OCI-M1 (cell line): ENCODE measurements around the gene ERICH4.
A peak's percentile ranks its signal among the peaks of the same experiment; 100 is the strongest.
"Not testable (repeated sequence)": the region's sequence is repeated elsewhere in the genome, so short reads cannot be mapped to it uniquely, and the experiment has no call there.

Experiments used
- DNase-seq: peaks from one replicate; lab custom pipeline; 2025; lab: John Stamatoyannopoulos, UW

ERICH4 gene, protein sequence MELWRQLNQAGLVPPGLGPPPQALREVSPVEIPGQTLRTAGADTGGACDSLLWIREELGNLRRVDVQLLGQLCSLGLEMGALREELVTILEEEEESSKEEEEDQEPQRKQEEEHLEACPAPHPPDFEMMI

DNA sequence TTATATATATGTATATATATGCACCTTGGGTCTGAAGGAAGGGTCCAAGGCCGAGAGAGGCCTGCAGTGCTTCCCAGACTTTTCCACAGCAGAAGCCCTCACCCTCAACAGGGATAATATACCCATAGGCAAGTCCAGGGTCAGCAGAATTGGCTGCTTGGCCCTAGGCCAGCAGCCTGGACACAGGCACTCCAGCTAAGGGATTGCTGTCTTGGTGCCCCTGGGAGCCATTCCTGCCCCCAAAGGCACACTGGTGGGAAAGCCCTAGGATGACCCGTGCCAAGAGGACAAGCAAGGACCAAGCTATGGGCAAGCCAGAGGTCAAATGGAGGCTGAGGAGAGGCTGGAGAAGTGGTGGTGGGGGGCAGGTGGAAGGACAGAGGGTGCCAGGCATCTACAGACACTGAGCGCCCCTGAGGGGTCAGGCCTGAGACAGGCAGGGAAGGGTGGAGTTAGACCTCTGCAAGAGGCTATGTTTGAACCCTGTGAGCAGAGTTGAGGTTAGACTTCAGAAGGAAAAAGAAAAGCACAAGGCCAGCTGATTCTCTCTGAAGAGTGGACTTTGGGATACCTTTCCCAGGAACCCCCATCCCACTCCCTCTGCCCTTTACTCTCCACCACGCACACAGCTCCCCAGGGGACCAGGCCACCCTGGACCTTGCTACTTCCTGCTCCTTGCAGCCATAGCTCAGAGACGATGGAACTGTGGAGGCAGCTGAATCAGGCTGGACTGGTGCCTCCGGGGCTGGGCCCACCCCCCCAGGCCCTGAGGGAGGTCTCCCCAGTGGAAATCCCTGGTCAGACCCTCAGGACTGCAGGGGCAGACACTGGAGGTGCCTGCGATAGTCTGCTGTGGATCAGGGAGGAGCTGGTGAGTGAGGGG is at the start of gene ERICH4:
Gene ERICH4 (plus strand): TSS at position 684 of the 883 bp plus-strand sequence. CDS start 14 bp downstream, at position 698.
- DNase-seq, result no peak

DNA sequence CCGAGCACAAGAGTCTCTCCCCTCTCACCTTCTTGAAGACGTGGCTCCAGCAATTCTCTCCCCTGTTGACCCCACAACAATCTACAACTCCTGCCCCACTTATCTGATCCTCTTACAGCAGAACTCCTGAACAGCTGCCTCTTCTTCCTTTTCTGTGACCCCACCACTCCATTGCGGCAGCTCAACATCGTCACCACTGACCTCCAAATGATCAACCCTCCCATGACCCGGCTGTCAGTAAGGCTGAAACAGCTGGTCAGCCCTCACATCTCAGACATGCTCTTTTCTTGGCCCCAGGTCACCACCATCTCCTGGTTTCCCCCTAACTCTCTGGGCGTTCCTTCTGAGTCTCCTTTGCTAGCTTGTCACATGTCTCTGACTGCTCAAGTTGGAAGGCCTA is 47.6 kb upstream of the ERICH4 start:
- no peak for DNase-seq

DNA sequence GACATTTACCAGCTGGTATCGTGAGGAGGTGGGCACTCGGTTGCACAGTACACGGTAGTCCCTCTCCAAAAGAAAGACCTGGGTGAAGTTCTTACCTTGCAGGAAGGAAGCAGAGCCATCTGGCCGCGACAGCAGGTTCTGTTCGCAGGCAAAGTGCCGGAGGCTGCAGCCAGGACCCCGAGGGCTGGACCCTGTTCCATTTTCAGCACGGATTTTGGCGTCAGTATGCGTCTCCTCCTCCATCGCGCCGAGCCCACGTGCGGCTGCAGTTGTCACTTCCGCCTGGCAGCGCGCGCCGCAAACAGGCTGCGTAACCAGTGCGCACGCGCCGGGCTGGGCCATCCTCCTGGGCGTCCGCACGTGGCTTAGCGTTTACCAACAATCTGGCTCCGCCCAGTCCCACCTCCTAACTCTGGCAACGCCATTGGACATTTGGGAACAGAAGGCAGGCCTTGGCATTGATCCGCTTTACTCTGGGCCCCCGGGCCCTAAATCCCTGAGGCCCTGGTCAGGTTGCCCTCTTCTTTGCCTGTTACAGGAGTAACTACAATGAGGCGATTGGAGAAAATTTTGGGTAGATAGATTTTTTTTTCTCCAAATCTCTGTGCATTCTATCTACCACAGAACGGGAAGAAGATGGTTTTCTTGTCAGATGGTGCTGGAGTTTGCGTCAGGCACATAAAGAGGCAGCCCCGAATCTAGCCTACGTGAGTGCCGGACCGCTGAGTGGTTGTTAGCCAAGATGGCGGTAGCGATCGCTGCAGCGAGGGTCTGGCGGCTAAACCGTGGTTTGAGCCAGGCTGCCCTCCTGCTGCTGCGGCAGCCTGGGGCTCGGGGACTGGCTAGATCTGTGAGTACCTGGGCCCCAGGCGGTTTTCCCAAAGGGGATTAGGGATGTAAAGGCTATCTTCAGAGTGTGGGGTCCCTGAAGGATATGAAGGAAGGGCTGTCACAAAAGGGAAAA is 45.6 kb upstream of the ERICH4 start, which contains the start of the genes BCKDHA and EXOSC5:
Gene BCKDHA (plus strand): TSS at position 733 of the 964 bp plus-strand sequence. CDS start 10 bp downstream, at position 743.
Gene EXOSC5 (minus strand): TSS at position 274 of the 964 bp plus-strand sequence. CDS start 31 bp downstream, at position 243.
- DNase-seq, result peak; percentile 100

DNA sequence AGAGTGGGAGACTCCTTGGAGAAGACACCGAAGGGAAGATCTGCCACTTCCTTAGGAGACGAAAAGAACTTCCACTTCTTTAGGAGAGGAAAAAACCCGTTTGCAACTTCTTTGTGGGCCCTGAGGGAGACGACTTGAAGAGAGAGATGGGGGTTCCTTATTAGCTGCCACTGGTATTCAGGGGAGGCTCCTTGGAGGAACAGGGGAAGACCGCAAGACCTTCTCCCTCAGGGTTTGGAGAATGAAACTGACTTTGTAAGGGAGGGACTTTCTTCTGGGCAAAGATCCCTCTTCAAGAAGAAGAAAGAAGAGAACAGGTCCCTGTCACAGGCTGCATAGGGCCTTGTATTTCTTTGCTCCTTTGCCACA is 44.9 kb upstream of the ERICH4 start:
- DNase-seq, result no peak

DNA sequence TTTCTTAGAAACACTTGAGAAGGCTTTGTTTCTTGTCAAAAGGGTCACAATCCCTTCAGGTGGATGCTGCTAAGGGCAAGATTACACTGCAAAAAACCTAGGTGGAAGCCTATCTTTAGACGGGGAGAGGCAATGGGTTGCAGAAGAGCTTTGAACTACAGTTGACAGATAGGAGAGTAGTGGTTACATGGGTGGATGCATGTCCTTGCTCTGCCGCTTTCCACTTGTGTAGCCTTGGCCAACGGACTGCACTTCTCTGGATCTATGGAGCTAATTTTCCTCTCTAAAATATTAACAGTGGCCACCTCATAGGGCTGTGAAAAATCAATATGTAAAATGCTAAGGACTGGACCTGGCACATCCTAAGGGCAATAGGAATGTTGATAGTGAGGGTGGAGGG is 44.4 kb upstream of the ERICH4 start:
- DNase-seq, result no peak

DNA sequence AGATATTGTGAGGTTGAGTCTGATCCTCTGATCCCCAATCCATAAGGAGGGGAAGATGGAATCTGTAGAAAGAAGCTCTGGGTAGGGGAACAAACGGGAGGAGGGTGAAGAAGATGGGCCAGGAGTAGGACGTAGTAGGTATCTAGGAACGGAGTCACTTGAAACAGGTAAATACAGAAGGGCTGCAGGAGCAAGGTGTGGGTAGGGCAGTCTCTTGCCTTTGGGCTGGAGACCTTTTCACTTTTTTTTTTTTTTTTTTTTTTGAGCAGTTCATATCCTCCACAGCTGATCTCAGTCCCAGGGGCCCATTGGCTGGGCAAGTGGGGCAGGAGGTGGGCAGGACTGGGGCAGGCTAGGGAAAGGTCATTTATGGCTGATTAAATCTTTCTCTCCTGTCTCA is 43.9 kb upstream of the ERICH4 start:
- DNase-seq, result no peak

DNA sequence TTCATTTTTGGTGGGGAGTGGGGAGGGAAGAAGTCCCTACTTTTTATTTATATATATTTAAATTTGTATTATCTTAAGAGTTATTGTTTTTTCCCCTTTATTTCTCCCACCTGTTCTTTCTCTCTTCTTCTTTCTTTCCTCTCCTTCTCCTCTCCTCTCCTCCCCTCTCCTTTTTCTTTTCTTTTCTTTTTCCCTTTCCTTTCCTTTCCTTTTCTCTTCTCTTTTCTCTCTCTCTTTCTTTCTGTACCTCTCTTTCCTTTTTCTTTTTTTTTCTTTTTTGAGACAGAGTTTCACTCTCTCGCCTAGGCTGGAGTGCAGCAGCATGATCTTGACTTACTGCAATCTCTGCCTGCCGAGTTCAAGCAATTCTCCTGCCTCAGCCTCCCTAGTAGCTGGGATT is 43.4 kb upstream of the ERICH4 start:
- no peak for DNase-seq

DNA sequence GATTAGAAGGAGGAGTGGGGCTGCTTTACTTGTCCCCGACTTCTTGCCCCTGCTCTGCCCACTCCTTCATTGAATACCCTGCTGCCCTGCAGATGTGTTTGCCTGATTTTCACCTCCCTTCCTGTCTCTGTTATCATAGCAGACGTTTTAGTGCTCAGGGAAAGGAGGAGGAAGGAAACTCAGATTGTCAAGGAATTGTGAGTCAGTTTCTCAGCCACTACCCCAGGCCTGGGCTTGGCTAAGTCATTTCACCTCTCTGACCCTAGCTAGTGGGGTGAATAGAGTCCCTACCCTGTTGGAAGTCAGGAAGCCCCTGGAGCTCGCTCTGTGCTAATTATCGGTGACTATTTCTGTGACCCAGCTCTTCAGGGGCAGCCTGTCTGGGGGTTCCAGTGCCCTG is 41.5 kb upstream of the ERICH4 start:
- no peak for DNase-seq

DNA sequence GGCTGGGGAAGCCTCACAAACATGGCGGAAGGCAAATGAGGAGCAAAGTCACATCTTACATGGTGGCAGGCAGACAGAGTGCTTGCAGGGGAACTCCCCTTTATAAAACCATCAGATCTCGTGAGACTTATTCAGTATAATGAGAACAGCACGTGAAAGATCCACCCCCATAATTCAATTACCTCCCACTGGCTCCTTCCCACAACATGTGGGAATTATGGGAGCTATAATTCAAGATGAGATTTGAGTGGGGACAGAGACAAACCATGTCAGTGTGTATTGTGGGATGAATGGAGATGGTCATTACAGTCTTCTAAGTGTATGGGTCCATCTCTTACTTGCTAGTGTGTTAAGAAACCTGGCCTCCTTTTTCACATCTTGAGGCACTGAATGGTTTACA is 40.9 kb upstream of the ERICH4 start:
- DNase-seq, result no peak

DNA sequence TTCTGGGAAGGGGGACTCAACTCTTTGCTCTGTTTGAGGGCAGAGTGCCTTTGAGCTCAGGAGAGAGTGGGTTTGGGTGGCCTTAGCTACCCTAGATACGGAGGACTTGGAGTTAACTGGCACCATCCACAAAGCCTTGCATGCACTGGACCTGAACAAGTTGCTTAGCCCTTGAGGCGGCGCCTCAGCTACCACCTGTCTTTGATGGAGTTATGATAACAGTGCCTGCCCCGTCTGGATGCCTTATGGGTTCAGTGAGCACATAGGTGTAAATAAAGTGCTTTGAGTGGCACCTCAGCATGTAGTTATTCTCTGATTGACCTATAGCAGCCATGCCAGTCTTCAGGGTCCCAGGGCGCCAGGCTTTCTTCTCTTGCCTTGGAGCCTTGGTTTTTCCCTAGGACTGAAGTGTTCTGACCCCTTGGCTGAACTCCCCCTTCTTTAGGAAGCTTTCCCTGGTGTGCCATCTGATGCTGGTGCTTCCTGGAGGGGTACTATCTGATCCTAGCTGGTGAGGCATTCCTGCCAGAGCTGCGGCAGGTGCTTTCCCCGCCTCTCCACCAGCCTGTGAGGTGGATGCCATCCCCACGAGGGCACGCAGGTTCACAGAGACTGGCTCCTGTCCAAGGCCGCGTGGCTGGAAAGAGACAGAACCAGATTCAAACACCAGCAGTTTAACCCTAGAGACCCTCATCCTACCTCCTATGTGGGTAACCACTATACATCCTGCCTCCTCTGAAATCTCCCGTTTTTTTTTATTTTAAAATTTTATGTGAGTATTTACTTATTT is 39.6 kb upstream of the ERICH4 start:
- DNase-seq, result no peak

DNA sequence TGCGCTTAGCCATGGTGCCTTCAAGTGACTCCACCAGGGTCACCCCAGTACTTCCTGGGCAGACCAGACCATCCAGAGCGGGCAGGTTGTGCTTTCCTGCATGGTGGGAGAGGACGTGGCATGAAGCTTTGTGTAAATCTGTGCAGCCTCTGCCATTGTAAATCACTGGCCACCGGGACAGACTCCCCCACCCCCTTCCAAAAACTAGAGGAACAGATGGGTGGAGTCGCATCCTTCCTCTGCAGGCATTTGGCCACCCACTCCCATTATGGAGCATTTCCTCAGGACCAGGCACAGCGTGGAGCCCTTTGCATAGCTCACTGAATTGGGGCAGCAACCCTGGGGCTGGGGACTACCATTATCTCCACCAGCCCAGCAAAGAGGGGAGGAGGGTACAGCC is 37.2 kb upstream of the ERICH4 start:
- DNase-seq, result no peak

DNA sequence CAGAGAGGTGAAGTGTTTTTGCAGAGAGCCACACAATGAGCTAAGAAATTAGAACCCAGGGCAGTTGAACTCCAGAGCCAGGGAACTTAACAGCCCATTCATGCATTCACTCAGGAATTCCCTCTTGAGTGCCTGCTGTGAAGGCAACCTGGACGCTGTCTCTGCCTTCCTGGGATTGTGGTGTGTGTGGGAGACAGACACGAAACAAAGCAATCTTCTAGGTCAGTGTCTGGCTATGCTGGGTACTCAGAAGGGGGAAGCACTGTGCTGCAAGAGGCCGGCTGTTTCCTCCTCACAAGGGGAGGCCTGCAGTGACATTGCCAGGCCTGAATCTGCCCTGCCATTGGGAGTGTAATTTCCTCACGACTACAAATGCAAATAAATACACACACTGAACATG is 35.7 kb upstream of the ERICH4 start:
- DNase-seq, result no peak

DNA sequence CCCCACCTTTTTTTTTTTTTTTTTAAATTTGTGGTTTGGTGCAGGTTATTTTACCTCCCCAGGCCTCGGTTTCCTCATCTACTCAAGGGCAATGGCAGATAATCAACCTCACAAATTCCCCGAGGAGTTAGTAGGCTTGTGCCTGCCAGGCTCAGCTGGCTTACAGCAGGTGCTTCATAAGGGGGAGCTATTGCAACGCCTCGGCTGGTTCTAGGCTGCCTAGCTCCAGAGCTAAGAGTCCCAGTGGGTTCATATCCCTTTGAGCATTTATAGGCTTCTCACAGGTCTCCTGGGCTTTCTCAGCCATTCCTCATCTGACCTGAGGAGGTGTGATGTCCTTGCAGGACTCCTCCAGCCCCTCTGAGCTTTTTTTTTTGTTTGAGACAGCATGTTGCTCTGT is 34.7 kb upstream of the ERICH4 start:
- DNase-seq, result peak; percentile 16

DNA sequence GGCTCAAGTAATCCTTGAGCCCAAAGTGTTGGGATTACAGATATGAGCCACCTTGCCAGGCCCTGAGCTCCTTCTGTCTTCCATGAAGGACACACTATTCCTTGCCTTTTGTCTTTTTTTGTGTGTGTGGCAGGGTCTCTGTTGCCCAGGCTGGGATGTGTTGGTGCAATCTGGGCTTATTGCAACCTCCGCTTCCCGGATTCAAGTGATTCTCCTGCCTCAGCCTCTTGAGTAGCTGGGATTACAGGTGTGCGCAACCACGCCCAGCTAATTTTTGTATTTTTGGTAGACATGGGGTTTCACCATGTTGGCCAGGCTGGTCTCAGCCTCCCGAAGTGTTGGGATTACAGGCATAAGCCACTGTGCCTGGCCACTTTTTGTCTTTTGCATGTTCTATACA is 34.1 kb upstream of the ERICH4 start:
- DNase-seq, result not testable (repeated sequence)

DNA sequence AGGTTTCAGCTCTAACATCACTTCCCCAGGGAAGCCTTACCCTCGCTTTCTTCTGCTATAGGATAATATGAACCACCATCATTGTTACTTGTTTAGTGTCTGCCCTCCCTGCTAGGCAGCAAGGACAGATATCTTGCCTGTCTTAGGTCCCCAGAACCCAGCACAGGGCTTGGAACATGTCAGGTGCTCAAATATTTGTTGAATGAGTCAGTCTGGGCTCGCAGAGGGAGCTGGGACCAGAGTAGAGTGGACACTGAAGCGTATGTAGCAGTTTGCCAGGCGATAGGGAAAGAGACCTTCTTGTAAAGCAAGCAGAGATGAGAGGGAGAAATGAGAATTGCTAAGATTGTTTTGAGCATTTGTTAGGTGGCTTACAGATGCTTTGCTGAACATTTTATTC is 33.7 kb upstream of the ERICH4 start:
- DNase-seq, result no peak

DNA sequence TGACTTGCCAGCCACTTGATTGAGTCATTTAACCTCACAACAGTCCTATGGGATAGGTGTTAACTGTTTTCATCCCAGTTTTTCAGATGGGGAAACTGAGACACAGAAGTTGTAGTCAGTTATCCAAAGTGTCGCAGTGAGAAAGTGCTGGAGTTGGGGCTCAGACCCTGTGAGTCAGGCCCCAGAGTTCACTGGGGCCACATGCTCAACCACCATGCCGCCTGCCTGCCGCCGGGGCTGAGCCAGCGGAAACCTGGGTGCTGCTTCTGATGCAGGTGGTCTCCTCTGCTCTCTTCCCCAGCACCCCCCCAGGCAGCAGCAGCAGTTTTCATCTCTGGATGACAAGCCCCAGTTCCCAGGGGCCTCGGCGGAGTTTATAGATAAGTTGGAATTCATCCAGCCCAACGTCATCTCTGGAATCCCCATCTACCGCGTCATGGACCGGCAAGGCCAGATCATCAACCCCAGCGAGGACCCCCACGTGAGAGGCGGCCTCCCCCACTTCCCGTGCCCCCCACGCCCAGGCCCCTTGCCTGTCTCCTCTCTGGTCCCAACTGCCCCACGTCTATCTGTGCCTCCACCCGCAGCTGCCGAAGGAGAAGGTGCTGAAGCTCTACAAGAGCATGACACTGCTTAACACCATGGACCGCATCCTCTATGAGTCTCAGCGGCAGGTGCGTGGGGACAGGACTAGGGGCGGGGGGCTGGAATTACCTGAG is 32.5 kb upstream of the ERICH4 start:
- no peak for DNase-seq

DNA sequence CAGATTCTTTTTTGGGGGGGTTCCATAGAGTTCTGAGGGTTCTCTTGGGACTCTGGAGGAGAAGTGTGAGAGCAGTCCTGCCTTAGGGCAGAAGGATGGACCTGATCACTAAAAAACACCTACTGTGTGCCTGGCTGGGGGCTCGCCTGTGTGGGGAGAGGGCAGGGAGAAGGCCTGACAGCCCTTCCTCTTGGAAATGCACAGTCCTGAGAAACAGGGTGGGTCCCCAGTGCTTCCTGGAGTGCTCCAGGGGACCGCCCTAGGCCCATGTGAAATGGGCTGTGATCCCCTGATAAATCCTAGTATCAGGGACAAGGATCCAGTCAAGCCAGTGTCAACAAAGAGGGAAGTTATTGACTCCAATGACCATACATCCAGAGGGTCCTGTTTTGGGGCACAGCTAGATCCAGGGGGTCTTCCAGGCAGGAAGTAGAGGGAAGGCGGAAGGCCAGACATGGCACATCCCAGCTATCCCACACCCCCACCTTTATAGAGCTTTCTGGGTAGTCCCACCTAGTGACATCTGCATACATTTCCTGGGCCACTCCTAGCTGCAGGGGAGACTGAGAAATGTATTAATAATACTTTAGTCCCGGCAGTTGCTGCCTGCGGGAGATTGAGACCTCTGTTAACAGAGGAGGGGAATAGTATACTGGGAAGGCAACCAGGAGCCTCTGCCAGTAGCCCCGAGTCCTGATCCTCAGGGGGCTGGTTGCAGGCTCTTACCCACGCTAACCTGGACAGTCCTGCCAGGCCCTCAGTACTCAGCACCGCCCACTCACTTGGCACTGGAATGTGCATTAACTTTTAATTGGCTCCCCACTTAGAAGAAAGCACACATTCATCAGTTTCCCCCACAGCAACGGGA is 31.6 kb upstream of the ERICH4 start:
- no peak for DNase-seq

DNA sequence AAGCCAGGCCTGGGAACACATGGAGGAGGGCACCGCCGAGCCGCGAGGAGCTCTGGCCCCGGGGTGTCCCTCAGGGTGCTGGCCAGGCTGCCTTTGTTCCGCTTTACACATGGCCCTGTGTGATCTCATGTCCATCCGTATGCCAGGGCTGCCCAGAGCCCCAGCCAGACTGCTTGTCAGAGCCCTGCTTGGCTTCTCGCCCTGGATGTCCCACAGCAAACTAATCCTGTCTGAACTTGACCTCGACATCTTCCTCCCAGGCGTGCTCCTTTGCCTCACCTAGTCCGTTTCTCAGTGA is 31.0 kb upstream of the ERICH4 start:
- DNase-seq, result no peak

DNA sequence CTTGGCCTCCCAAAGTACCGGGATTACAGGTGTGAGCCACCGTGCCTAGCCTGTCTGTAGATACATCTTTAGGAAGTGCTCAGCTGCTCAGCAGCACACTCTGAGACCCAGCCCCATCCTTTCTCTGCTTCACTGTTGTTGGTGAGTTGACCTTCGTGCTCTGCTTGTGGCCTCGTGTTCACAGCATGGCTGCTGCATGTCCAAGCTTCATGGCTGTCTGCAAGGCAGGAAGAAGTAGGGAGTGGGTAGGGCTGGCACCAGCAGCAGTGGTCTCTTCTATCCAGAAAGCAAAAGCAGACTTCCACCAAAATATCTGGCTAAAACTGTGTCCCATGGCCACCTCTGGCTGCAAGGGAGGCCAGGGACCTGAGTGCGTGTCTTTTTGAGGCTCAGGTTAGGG is 30.0 kb upstream of the ERICH4 start:
- no peak for DNase-seq

DNA sequence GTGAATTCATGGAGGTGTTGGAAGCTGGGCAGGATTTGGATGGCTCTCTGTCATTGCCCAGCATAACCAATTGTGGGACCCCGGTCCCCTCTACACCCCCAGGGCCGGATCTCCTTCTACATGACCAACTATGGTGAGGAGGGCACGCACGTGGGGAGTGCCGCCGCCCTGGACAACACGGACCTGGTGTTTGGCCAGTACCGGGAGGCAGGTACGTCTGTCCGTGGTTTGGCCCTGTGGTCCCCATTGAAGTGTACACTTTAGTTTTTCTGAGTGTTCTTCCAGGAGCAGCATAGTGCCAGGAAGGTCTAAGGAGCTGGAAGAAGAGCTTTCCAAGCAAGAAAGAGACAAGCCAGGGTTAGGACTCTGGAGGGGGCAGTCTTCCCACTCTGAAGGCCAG is 29.0 kb upstream of the ERICH4 start:
- DNase-seq, result no peak
